ENCODE data around the gene GALNT17.

The GALNT17 gene

GRCh38 chr7:71753956-71754664 lies 622.2 kb downstream of the GALNT17 start:
- FAIRE-seq = no peak

- no peak for FAIRE-seq
Measured at GRCh38 chr7:71754828-71755227, 622.9 kb downstream of the GALNT17 start.

GRCh38 chr7:71761336-71761735 lies 629.4 kb downstream of the GALNT17 start:
- FAIRE-seq = no peak

Data from endometrium (tissue), 2 donors.